GM18505 (cell line): Measurements from ENCODE around the gene HSDL1.
A peak's percentile ranks its signal among the peaks of the same experiment; 100 is the strongest.

ENCODE experiments used
- ATAC-seq: cut with Tn5 transposase; IDR thresholded peaks from one replicate; pipeline ENCODE4 v1.9.1; 2021; ENCODE audit not compliant: unreplicated experiment
- POLR2A ChIP-seq: IDR thresholded peaks from 4 replicates; pipeline ENCODE4 v1.6.1; 2011; ENCODE audit warnings: borderline replicate concordance; ENCODE audit not compliant: insufficient read depth, insufficient read length; ENCODE audit errors: extremely low read depth

HSDL1 gene

GRCh38 chr16:84159800-84160199 is 14.8 kb upstream of the HSDL1 start:
- no peak for TF ChIP-seq POLR2A
- ATAC-seq, result no peak

GRCh38 chr16:84159007-84159406 is 14.0 kb upstream of the HSDL1 start:
- no peak for ATAC-seq
- no peak for TF ChIP-seq POLR2A

GRCh38 chr16:84156342-84156784 is 11.4 kb upstream of the HSDL1 start:
- ATAC-seq, result no peak
- TF ChIP-seq POLR2A, result no peak

- ATAC-seq, result no peak
- TF ChIP-seq POLR2A, result no peak
Measured at GRCh38 chr16:84155771-84156170, 10.8 kb upstream of the HSDL1 start.

GRCh38 chr16:84155226-84155625 is 10.2 kb upstream of the HSDL1 start:
- ATAC-seq, result no peak
- no peak for TF ChIP-seq POLR2A

GRCh38 chr16:84153660-84154214 is 8.8 kb upstream of the HSDL1 start:
- TF ChIP-seq POLR2A, result no peak
- no peak for ATAC-seq

- no peak for ATAC-seq
Measured at GRCh38 chr16:84150926-84151325, 5.9 kb upstream of the HSDL1 start.

GRCh38 chr16:84144209-84144858 is 643 bp downstream of the HSDL1 start:
- peak; percentile 15 for ATAC-seq
- TF ChIP-seq POLR2A, result no peak

More at GRCh38 chr16:84150926-84151325, 5.9 kb upstream of the HSDL1 start:
- TF ChIP-seq POLR2A, result no peak

- no peak for ATAC-seq
- TF ChIP-seq POLR2A, result no peak
Measured at GRCh38 chr16:84143784-84144199, 1.2 kb downstream of the HSDL1 start.

- no peak for ATAC-seq
- TF ChIP-seq POLR2A, result no peak
Measured at GRCh38 chr16:84143081-84143480, 1.9 kb downstream of the HSDL1 start.

- ATAC-seq, result no peak
- TF ChIP-seq POLR2A, result no peak
Measured at GRCh38 chr16:84141143-84141670, 3.8 kb downstream of the HSDL1 start.

- TF ChIP-seq POLR2A, result no peak
- ATAC-seq, result no peak
Measured at GRCh38 chr16:84139628-84140258, 5.2 kb downstream of the HSDL1 start.

GRCh38 chr16:84138824-84139627 is 6.0 kb downstream of the HSDL1 start:
- no peak for TF ChIP-seq POLR2A
- ATAC-seq, result no peak
